Hematopoietic multipotent progenitor cell treated with erythropoietin and hydrocortisone succinate and interleukin-3 and kit ligand, for 6 days (in vitro differentiated cells): Measurements from ENCODE around the gene GLT6D1.
"Not testable (repeated sequence)": the region's sequence is repeated elsewhere in the genome, so short reads cannot be mapped to it uniquely, and the experiment has no call there.

ENCODE experiments used
- DNase-seq: peaks from one replicate; pipeline ENCODE4 v3.0.0-alpha.2; 2015

The GLT6D1 gene, protein sequence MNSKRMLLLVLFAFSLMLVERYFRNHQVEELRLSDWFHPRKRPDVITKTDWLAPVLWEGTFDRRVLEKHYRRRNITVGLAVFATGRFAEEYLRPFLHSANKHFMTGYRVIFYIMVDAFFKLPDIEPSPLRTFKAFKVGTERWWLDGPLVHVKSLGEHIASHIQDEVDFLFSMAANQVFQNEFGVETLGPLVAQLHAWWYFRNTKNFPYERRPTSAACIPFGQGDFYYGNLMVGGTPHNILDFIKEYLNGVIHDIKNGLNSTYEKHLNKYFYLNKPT

DNA sequence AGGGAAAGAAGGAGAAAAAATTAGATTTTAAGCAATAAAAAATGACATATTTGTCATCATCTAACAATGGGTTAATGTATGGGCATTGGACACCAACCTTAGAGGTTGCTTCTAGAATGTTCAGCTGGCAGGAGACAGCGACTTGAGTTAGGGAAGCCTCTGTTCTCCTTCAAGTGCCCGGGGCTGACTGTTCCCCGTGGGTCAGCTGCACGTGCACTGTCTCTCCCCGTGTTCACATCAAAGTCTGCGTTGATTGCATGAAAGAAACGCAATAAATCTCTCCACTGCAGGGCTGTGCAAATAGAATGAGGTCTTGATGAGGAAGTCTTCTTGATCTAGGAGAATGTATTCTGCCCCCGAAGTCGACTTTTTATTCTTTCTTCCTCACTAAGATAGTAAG is at the start of gene GLT6D1:
TSS of gene GLT6D1 (minus strand) at position 345 of the 400 bp plus-strand sequence. CDS start 353 bp downstream, outside the sequence.
- DNase-seq = no peak

GRCh38 chr9:135689011-135689410 is 49.7 kb upstream of the GLT6D1 start:
- no peak for DNase-seq

GRCh38 chr9:135687216-135687615 is 47.9 kb upstream of the GLT6D1 start:
- DNase-seq = no peak

DNA sequence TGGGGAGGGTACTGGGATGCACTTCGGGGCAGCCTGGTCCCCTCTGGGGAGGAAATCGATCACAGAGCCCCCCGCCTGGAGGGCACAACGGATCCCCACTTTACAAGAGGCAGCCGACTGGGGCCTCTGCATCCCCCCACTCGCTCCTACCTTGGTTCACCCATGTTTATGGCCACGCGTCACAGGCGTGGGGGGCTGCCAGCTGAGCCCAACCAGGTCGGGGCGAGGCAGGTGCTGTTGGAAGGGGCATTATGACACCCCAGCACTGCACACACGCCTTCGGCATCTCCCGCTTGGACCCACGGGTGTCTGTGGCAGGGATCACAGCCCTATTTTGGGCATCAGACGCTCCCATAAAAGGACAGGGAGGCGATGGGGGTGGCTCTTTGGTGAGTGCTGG is 45.4 kb upstream of the GLT6D1 start:
- no peak for DNase-seq

DNA sequence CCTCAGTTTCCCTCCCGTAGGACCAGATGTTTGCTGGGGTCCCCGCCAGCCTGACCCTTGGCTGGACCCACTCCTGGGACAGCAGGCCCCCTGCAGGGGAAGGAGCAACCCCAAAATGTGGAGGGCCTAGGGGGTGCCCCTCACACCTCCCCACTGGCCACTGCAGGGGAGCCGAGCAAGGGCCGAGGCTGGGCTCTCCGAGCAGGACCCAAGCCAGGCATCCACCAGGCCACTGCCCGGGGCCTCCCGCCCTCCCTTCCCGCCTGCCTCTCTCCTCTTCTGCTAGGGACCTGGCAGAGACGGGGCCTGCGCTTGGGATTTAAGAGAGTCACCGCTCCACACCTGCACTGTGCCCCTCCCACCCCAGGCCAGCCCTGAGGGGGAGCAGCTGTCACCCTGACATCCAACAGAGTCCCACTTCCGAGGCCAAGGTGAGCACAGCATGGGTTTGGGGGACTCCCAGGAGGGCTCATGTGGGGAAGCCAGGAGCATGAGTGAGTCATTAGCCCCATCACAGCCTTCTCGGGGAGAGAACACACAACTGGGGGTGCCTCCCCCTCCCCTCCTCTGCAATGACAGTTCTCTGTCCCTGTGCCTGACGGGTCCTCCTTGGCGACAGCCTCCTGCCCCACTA is 44.2 kb upstream of the GLT6D1 start:
- DNase-seq = no peak

DNA sequence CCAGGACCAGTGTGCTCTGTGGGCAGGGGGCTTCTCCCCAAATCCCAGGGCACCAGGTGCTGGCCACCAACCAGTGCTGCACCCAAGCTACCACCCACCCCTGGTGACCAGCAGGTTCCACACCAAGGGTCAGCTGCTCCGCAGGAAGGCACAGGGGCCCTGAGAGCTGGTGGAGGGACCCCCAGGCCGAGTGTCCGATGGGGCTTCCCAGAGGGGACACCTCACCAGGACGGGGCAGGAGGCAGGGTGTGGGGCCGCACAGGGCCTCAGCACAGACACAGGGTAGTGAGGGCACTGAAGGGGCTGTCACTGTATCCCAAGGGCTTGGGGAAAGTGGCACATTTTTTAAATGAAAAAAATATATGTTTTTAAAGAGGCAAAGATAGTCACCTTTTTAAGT is 41.8 kb upstream of the GLT6D1 start:
- DNase-seq = no peak

- no peak for DNase-seq
These were observed 40.7 kb upstream of the GLT6D1 start for GRCh38 chr9:135680056-135680455.

DNA sequence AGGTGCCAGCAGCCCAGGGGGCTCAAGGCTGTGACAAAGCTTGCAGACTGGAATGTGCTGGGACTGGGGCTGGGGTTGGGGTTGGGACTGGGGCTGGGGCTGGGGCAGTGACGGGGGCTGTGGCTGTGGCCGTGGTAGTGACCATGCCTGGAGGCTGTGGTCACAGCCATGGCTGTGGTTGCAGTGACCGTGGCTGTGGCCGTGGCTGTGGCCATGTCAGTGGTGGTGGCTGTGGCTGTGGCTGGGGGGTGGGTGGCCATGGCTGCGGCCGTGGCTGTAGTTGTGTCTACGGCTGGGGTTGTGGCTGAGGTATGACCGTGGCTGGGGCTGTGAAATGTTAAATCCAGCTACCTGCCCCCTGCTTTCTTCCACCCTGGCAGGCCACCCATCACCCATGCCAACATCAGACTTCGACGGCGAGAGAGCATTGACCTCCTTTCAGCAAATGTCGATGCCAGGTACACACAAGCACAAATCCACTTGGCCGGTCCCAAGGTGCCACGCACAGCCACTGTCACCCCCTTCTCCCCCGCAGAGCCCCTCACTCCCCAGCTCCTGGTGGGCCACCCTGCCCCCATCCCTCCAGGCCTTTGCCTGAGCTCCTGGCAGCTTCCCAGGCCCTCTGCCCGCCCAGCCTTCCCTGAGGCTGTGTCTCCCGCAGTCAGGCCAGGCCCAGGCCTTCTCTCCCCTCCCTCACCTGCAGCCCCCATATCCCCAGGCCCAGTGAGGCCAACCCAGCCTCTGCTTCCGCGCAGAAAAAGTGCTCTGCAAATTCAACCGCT is 39.1 kb upstream of the GLT6D1 start:
- no peak for DNase-seq

DNA sequence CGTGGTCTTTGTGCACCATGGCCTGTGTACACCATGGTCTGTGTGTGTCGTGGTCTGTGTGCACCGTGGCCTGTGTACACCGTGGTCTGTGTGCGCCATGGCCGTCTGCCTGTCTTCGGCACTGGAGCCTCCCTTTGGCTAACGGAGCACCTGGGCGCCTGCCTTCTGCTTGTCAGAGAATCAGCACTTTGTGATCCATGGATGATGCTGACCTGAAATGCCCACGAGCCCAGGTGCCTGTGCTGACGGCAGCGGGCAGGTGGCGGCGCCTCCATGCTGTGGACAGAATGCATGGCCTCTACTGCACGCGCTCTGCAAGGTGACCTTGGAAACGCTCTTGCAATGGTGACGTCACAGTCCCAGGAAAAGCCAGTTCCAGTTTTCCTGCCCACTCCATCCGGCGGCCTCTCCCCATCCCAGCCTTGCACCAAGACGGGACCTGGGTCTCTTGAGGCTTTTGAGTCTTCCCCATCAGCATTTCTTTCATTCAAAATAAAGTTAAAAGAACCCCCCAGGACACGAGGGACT is 38.4 kb upstream of the GLT6D1 start:
- no peak for DNase-seq

GRCh38 chr9:135676891-135677290 is 37.6 kb upstream of the GLT6D1 start:
- no peak for DNase-seq

GRCh38 chr9:135674977-135675376 is 35.6 kb upstream of the GLT6D1 start:
- DNase-seq = no peak

DNA sequence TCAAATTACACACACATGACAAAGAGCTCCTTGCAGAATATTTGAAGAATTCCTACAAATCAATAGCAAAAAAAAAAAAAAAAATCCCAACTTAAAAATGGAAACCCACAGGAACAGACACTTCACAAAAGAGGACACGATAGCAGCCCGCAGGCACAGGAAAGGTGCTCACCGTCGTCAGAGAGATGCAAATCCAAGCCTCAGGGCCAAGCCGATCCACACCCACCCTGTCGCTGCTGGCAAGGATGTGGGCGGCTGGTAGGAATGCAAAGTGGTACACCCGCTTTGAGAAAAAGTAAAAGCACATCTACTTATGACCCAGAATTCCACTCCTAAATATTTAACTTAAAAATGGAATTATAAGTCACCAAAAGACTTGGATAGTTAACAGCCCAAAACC is 34.6 kb upstream of the GLT6D1 start:
- no peak for DNase-seq

DNA sequence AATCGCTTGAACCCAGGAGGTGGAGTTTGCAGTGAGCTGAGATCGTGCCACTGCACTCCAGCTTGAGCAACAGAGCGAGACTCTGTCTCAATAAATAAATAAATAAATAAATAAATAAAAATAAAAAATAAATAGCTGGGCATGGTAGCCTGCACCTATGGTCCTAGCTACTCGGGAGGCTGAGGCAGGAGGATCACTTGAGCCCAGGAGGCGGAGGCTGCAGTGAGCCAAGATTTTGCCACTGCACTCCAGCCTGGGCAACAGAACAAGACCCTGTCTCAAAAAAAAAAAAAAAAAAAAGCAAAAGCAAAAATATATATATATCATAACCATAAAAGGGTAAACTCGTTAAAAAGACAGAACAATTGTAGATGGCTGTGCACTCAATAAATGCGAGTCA is 33.4 kb upstream of the GLT6D1 start:
- not testable (repeated sequence) for DNase-seq

DNA sequence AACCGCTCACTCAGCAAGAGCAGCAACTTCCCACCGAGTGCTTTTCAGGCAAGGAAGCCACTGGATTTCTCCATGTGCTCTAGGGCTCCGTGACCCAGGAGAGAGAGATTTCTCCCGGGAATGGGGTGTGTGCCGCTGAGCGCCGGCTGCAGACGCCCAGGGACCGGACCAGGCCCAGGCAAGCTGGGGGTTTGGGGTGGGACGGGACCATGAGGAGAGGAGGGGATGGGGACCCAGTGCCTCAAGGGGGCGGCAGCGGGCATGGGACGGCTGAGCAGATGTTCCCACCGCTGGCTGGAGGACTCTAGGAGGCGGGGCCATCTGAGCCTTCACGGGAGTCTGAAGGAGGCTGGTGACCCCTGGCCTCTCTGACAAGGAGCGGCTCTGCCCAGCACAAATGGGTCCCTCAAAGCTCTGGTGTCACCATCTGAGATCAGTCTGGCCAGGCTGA is 32.3 kb upstream of the GLT6D1 start:
- peak; percentile 7 for DNase-seq

DNA sequence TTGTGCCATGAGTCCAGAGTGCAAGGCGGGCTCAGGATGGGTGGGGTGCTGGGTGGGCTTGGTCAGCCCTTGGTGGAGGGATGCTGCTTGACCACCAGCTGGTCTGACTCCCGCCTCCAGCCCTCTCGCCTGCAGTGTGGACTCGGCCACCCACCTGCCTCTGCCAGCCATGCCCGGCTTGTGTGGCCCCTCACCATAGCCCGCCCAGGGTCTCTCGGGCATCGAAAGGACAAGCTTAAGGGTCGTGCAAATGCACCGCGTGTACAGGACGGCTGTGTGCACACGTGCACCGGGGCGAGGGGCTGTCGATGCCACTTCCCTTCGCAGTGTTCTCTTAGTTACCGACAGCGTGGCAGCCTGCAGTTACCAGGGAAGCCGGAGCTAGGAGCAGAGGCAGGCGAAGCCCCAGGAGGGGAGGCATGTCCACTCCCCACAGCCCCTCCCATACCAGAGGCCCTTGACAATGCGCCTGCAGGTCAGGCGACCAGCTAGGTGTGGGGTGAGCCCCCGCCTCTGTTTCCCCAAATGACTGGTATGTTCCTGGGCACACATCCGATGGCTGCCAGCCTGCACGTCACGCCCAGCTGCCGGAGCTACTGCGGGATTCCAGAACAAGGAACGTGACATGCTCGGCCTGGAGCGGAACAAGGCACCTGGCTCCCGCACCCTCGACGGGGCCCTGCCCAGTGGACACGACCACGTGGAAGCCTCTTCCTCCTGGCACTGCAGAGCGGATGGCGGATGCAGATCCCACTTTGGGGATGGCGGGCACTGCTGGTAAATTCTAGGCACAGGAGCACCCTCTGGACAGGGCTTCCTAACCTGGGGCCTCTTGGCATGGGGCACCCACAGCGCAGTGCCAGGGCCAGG is 31.6 kb upstream of the GLT6D1 start:
- DNase-seq = no peak

DNA sequence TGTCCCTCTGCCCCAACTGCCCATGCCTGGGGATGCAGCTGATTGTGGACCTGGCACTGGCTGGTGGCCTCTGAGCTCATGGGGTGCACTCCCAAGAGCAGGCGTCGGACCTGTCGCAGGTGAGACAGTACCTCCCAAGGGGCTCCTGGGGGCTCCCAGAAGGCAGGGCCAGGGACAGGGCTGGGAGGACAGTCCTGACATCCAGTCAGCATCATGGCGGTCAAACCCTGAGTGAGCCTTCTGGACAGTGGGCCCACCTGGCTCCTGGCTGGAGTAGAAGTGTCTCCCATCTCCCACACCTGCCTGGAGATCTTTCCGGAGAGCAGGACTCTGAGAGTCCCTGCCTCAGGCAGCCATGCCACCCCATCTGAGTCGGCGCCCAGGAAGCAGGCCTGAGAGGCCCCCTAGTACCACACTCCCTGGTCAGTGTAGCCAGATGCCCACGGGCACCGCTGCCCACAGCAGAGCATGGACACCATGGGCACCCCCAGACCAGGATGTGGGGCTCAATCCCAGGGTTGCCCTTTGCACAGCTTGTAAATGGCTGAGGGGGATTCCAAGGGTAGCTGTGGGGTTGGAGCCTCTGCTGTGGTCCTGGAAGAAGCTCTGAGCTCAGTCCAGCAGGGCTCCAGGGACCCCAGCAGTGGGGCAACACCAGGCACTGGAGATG is 30.4 kb upstream of the GLT6D1 start:
- no peak for DNase-seq

DNA sequence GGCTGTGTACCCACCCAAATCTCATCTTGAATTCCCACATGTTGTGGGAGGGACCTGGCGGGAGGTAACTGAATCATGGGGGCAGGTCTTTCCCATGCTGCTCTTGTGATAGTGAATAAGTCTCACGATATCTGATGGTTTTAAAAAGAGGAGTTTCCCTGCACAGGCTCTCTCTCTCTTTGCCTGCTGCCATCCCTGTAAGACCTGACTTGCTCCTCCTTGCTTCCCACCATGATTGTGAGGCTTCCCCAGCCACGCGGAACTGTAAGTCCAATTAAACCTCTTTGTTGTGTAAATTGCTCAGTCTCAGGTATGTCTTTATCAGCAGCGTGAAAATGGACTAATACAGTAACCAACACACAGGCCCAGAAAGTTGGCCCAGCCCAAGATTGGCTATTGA is 29.7 kb upstream of the GLT6D1 start:
- not testable (repeated sequence) for DNase-seq

DNA sequence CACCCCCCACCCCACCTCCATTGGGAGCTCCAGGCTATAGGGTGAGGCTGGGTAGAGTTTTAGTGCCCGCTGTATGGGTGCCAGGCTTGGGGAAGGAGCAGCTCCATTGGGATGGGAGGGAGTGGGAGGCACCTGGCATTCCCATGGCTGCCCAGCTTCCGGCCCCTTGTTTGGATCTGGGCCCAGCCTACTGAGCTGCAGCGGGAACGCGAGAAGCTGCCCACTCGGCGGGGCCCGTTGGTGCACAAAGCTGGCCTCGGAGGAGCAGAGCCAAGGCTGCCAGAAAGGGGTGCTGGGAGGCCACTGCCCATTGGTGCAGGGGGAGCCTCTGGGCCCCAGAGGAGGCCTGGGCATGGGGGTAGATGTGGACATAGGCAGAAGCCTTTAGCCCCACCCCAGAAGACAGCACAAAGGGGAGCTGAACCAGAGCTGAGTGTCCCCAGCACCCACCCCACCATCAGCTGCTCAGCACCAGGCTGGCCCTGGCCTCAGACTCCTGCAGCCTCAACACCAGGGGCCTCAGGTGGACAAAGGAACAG is 28.2 kb upstream of the GLT6D1 start:
- no peak for DNase-seq

- DNase-seq = no peak
These were observed 27.5 kb upstream of the GLT6D1 start for GRCh38 chr9:135666534-135667462.

- DNase-seq = no peak
These were observed 26.5 kb upstream of the GLT6D1 start for GRCh38 chr9:135665795-135666189.
